ENCODE data around the gene SPATA13. TPM values are rescaled to one million over a fixed set of nuclear protein-coding genes. Genes with fewer than 3 reads are reported as not detected.

Gene SPATA13
- total RNA-seq, 1 experiment from 2014 or later = 7.7 TPM

GRCh38 chr13:24250376-24251057 lies 90.0 kb downstream of the SPATA13 start:
- DNase-seq (ENCODE audit: low read depth) = no peak

DNA sequence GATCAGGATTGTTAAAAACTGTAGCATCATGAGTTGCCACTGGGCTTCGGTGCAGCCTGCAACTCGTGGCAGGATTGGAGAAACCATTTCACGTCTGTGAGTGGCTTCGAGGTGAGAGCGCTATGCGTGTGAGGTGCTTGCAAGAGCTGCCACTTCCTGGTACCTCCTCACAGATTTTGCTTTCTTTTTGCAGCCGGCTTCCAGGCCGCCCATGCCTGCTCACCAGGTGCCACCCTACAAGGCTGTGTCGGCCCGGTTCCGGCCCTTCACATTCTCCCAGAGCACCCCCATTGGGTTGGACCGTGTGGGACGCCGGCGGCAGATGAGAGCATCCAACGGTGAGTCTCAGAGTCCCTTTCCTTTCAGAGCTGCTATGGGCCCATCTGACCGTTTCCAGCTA lies 91.0 kb downstream of the SPATA13 start:
- no peak for DNase-seq (ENCODE audit: low read depth)

DNA sequence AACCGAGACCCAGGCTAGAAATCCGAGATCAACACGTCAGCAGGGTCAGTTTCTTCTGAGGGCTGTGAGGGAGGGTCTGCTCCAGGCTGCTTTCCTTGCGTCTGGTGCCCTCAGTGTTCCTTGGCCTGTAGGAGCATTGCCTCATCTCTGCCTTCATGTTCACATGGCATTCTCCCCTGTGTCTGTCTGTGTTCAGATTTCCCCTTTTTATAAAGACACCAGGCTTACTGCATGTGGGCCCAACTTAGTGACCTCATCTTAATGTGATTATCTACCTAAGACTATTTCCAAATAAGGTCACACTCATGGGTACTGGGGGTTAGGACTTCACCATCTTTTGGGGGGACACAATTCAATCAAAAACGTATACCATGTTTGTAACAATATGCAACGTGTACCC lies 91.6 kb downstream of the SPATA13 start:
- no peak for DNase-seq (ENCODE audit: low read depth)

- DNase-seq (ENCODE audit: low read depth) = no peak
These were observed 93.1 kb downstream of the SPATA13 start for GRCh38 chr13:24253520-24254145.

GRCh38 chr13:24254146-24254841 lies 93.8 kb downstream of the SPATA13 start:
- peak; percentile 15 for DNase-seq (ENCODE audit: low read depth)

GRCh38 chr13:24257497-24257896 lies 97.0 kb downstream of the SPATA13 start:
- no peak for DNase-seq (ENCODE audit: low read depth)

GRCh38 chr13:24261566-24261965 lies 101.0 kb downstream of the SPATA13 start:
- no peak for DNase-seq (ENCODE audit: low read depth)

DNA sequence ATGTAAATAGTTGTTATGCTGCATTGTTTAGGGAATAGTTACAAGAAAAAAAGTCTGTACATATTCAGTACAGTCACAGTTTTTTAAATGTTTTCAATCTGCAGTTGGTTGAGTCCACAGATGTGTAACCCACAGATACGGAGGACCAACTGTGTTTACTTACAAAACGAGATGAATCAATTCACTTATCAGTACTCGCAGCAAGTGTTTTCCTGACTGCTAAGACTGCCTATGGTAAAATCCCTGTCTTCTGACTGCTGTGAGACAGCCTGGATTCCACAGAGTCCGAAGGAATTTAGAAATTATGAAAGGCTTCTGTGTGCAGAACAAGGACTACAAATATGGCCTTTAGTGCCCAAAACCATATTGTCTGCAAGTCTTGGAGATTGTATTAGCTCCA lies 103.1 kb downstream of the SPATA13 start:
- DNase-seq (ENCODE audit: low read depth) = no peak

DNA sequence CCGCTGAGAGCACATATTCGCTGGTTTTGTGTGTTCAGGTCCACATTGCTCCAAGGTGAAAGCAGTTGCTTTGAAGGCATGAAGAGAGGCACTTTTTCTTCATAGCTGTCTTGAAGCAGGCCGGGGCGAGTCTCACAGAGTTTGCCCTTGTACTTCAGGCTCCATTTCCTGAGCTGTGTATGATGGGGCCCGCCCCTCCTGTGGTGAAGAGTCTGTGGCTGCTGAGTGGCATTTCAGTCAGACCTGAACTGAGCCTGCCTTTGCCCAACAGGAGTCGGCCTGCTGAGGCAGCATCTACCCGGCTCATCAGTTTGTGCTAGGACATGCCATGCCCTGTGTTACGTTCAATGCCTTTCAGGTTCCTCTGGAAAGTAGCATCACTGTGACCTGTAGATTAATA lies 104.5 kb downstream of the SPATA13 start:
- DNase-seq (ENCODE audit: low read depth) = no peak

DNA sequence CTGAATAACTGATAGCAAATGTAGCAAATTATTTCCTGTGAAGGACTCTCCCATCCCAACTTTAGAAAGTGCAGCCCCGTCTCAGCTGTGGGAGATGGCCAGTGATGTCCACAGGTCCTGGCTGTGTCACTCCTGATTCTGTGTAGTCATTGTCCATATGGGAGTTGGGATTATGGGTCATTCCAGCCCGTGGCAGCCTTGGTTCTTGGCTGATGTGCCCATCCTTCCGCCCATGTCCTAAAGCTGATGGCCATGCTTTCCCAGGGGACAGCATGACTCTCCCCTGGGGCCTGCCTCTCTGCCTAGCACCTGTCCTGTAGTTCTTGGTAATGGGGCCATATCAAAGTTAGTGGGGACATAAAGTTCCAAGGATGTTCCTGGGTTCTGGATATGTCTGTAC lies 104.9 kb downstream of the SPATA13 start:
- no peak for DNase-seq (ENCODE audit: low read depth)

GRCh38 chr13:24267274-24267673 lies 106.8 kb downstream of the SPATA13 start:
- DNase-seq (ENCODE audit: low read depth) = no peak

- DNase-seq (ENCODE audit: low read depth) = no peak
These were observed 107.3 kb downstream of the SPATA13 start for GRCh38 chr13:24267801-24268200.

- no peak for DNase-seq (ENCODE audit: low read depth)
These were observed 109.3 kb downstream of the SPATA13 start for GRCh38 chr13:24269821-24270220.

GRCh38 chr13:24270639-24271141 lies 110.2 kb downstream of the SPATA13 start:
- peak; percentile 26 for DNase-seq (ENCODE audit: low read depth)

GRCh38 chr13:24271231-24271600 lies 110.7 kb downstream of the SPATA13 start:
- no peak for DNase-seq (ENCODE audit: low read depth)

- DNase-seq (ENCODE audit: low read depth) = peak; percentile 74
These were observed 111.3 kb downstream of the SPATA13 start for GRCh38 chr13:24271601-24272451.

- no peak for DNase-seq (ENCODE audit: low read depth)
These were observed 112.1 kb downstream of the SPATA13 start for GRCh38 chr13:24272452-24273161.

- DNase-seq (ENCODE audit: low read depth) = no peak
These were observed 113.4 kb downstream of the SPATA13 start for GRCh38 chr13:24273926-24274325.

- no peak for DNase-seq (ENCODE audit: low read depth)
These were observed 114.0 kb downstream of the SPATA13 start for GRCh38 chr13:24274452-24275021.

- no peak for DNase-seq (ENCODE audit: low read depth)
These were observed 114.5 kb downstream of the SPATA13 start for GRCh38 chr13:24275041-24275440.

GRCh38 chr13:24276306-24276705 lies 115.8 kb downstream of the SPATA13 start:
- DNase-seq (ENCODE audit: low read depth) = no peak

Measured in HT1080 (cell line).